RWPE1 (cell line): ENCODE data around the gene TRAPPC2L.

Source experiments
- CTCF ChIA-PET: fragments of 350-600 bp; sonication (Branson Sonifier 250); formaldehyde crosslinking; extraction: SDS; loops from one replicate; lab custom pipeline; 2021; lab: Yijun Ruan, JAX
- POLR2A ChIA-PET: fragments of 400-600 bp; formaldehyde crosslinking; extraction: SDS; loops from one replicate; lab custom pipeline; 2020; ENCODE audit warnings: antibody characterized with exemption; ENCODE audit not compliant: low non-redundant PET; lab: Yijun Ruan, JAX
- DNase-seq: peaks from one replicate; pipeline ENCODE4 v3.0.0; 2012; ENCODE audit warnings: low spot score
- H3K27ac ChIP-seq: fragments of 450-650 bp; 2 replicates; pipeline ENCODE4 v1.5.1; 2017
- CTCF ChIP-seq: fragments of 450-650 bp; conservative IDR thresholded peaks from 2 replicates; pipeline ENCODE4 v1.5.1; 2017; ENCODE audit warnings: low read depth, mild to moderate bottlenecking

Gene TRAPPC2L

GRCh38 chr16:88810166-88810911, 46.6 kb upstream of the TRAPPC2L start:
- CTCF ChIA-PET: interaction anchor here (0.6 to 2.0 kb wide), 5 partner anchors 42 to 406 kb away, joined by 4 to 10 read pairs (median 4); no protein-coding TSS in a partner anchor
- POLR2A ChIA-PET: interaction anchor here (0.6 kb wide), 1 partner anchor 431 kb away, joined by 4 read pairs; no protein-coding TSS in a partner anchor
- peak; percentile 19 for DNase-seq
- peak overlapping the region; percentile 98 for H3K27ac ChIP-seq
- no peak for TF ChIP-seq CTCF

GRCh38 chr16:88810912-88811768, 45.8 kb upstream of the TRAPPC2L start:
- POLR2A ChIA-PET: no interaction called here
- CTCF ChIA-PET: interaction anchor here (0.6 to 1.5 kb wide), 4 partner anchors 41 to 356 kb away, joined by 4 to 5 read pairs (median 4); no protein-coding TSS in a partner anchor

GRCh38 chr16:88811769-88812512, 45.0 kb upstream of the TRAPPC2L start, which contains the start of gene APRT:
APRT (minus strand) TSS chr16:88811928; CDS start chr16:88811899, 29 bp downstream.
- peak; percentile 97 for DNase-seq
- peak; percentile 59 for TF ChIP-seq CTCF
- ChIA-PET CTCF (interaction anchor here (0.7 to 1.7 kb wide), 5 partner anchors 11 to 356 kb away, joined by 3 to 5 read pairs (median 3); no protein-coding TSS in a partner anchor), POLR2A (no interaction called here)
- H3K27ac ChIP-seq: peak within 1 kb of the TSS; percentile 98

More at GRCh38 chr16:88810912-88811768, 45.8 kb upstream of the TRAPPC2L start:
- peak; percentile 57 for DNase-seq
- no peak for TF ChIP-seq CTCF
- peak overlapping the region; percentile 98 for H3K27ac ChIP-seq

- peak overlapping the region; percentile 98 for H3K27ac ChIP-seq
- DNase-seq: no peak
- POLR2A ChIA-PET: no interaction called here
- TF ChIP-seq CTCF: peak; percentile 28; the same call in 1 of the 2 replicates
- CTCF ChIA-PET: interaction anchor here (0.5 to 1.7 kb wide), 8 partner anchors 12 to 460 kb away, joined by 3 to 5 read pairs (median 4); no protein-coding TSS in a partner anchor
Measured at GRCh38 chr16:88812513-88813268, 44.2 kb upstream of the TRAPPC2L start.

- H3K27ac ChIP-seq: peak overlapping the region; percentile 98
- no peak for TF ChIP-seq CTCF
- DNase-seq: no peak
- POLR2A ChIA-PET: no interaction called here
- CTCF ChIA-PET: interaction anchor here (0.7 to 1.7 kb wide), 4 partner anchors 12 to 459 kb away, joined by 3 to 4 read pairs (median 4); no protein-coding TSS in a partner anchor
Measured at GRCh38 chr16:88813269-88814143, 43.4 kb upstream of the TRAPPC2L start.
